GM21367 (cell line): ENCODE measurements around the gene LRRC55.

ENCODE experiments used
- ATAC-seq: cut with Tn5 transposase; IDR thresholded peaks from one replicate; pipeline ENCODE4 v1.9.1; 2021; ENCODE audit not compliant: unreplicated experiment

LRRC55 gene

DNA sequence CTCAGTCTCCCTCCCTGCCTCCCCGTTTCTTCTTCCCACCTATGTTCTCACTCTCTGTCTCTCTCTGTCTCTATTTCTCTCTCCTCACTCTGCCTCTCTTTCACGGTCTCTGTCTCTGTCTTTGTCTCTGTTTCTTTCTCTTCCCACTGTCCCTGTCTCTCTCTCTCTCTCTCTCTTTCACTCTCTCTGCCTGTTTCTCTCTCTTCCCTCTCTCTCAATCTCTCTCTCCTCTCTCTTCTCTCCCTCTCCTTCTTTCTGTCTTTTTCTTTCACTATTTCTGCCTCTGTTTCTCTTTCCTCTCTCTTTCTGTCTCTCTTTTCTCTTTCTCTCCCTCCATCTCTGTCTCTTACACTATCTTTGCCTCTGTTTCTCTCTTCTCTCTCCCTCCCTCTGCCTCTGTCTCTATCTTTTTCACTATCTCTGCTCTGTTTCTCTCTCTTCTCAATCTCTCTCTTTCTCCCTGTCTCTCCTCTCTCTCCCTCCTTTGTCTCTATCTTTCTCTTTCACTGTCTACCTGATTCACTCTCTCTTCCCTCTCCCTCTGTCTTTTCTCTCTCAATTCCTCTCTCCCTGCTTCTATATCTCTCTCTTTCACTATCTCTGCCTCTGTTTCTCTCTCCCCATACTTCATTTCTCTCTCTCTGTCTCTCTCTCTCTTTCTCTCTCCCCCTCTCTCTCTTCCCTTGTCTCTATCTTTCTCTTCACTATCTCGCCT, 49.9 kb downstream of the LRRC55 start:
- no peak for ATAC-seq

GRCh38 chr11:57233702-57234101, 51.9 kb downstream of the LRRC55 start:
- ATAC-seq: no peak

GRCh38 chr11:57235761-57236703, 54.3 kb downstream of the LRRC55 start:
- no peak for ATAC-seq

- no peak for ATAC-seq
Observed at GRCh38 chr11:57237204-57237681, 55.5 kb downstream of the LRRC55 start, which contains the start of gene APLNR. Gene APLNR, minus strand, starts transcription at chr11:57237250. Its CDS starts 246 bp downstream, at chr11:57237004.

DNA sequence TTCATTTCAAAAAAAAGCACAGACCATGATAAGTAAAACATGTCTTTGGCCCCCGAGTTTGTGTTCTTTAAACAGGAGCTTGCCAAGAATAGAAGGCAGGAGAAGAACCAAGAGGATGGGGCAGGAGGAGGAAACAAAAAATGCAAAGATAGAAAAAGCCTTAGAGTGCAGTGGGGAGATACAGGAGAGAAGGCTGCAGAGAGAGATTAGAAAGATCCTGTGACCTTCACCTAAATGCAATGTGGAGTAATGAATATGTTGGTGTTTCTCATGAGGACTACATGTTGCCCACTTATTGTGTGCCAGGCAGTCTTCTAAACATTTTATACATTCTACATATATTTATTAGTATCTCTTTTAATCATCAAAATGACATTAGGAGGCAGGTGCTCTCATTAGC, 57.6 kb downstream of the LRRC55 start:
- ATAC-seq: no peak

DNA sequence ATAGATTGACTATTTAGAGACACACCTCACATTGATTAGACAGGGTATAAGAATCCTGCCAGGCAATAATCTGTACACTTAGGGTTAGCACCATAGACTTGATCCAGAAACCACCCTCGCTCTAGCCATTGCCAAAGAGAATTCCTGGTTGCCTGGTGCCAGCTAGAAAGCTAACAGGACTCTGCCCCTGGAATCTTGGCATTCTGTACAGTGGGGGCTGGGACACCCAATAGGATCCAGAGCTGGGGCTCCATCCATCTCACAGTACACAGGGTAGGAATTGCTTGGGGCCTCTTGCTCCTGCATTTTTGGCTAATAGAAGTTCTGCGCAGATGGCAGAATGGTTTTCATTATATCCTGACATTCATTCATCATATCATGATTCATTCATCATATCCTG, 58.3 kb downstream of the LRRC55 start:
- no peak for ATAC-seq

DNA sequence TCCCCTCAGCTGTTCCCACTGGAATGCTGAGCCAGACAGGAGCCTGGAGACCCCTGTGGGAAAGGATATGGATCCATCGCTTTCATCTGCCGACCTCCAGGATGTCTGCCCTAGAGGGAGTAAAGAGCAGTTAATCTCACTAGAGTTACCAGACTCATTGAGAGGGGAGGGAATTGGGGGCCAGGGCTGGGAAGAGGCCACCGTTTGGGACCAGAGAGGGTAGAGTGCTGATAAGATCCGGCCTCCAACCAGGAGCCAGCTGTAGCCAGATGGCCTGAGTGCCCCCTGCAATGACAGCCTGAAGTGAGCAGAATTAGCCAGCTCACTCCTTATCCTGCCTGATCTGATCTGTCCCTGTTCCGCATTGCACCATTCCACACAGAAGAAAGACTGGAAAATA, 59.0 kb downstream of the LRRC55 start:
- ATAC-seq: no peak
